ENCODE data around the gene AK9. TPM values are rescaled to one million over a fixed set of nuclear protein-coding genes. Genes with fewer than 3 reads are reported as not detected.

Gene AK9
- total and polyA plus RNA-seq, 2 of the 4 experiments (the other 2 are of a cell fraction): 1.7 to 1.8 TPM

DNA sequence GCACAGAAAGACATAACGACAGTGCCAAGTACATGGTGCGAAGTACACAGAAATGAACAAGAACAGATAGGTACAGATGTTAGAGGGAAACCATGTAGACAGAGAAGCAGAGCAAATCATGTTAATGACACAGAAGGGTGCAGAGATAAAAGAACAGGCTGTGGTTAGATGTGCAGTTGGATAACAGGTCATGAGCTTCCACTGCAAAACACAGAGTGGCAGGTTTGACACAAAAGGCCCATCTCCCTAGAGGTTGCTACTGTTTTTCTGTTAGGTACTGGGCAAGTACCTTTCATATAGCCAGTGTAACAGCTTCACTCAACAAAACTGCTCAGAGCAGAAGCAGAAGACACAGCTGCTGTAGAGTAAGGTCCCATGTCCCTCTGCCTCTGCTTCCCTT is 84.6 kb downstream of the AK9 start:
- Histone ChIP-seq H3K56ac (ENCODE audit: extremely low read depth, insufficient read depth, low read length) (no peak overlapping the region), H4K20me1 (ENCODE audit: insufficient read depth, low read length) (no peaks in the 10 kb centered on the region), H2BK120ac (ENCODE audit: low read depth, low read length) (no peak overlapping the region), H3K23ac (ENCODE audit: low read depth, low read length) (no peak overlapping the region), H3K4me2 (ENCODE audit: low read depth, low read length) (no peak overlapping the region), H3K4me1 (ENCODE audit: control insufficient read depth, insufficient read depth, low read length) (no peaks in the 10 kb centered on the region), H2BK5ac (ENCODE audit: low read depth, low read length, poor library complexity, severe bottlenecking) (no peak overlapping the region), H2BK15ac (ENCODE audit: low read depth, low read length) (no peak overlapping the region), H3K9ac (ENCODE audit: low read depth, low read length) (no peak overlapping the region), H3K36me3 (ENCODE audit: control insufficient read depth, insufficient read depth, low read length) (no peaks in the 10 kb centered on the region), H3K27ac (ENCODE audit: insufficient read depth, low read length) (no peak overlapping the region), H3K4me3 (ENCODE audit: insufficient read depth, low read depth, low read length) (no peak overlapping the region), H3K9me3 (ENCODE audit: control insufficient read depth, insufficient read depth, low read length) (peaks cover under 1% of the 10 kb centered on the region; the same call in 1 of the 2 replicates), H3K4ac (ENCODE audit: low read depth, low read length) (no peak overlapping the region), H4K91ac (ENCODE audit: insufficient read depth, low read depth, low read length) (no peak overlapping the region), H3K14ac (replicated peaks; ENCODE audit: low read depth, low read length) (no peak overlapping the region), H3K27me3 (ENCODE audit: control insufficient read depth, insufficient read depth, low read length) (no peaks in the 10 kb centered on the region), H4K8ac (ENCODE audit: low read depth in 2 of 2, low read length in 2 of 2) (no peak overlapping the region), H2BK20ac (ENCODE audit: low read depth, low read length) (no peak overlapping the region), H2AK9ac (replicated peaks; ENCODE audit: low read depth, low read length, poor library complexity) (no peak overlapping the region), H3K79me1 (ENCODE audit: low read depth in 1 of 2, low read length in 2 of 2) (no peaks in the 10 kb centered on the region), H3K9me1 (ENCODE audit: insufficient read depth, low read length) (no peaks in the 10 kb centered on the region), H3K18ac (ENCODE audit: low read depth, low read length) (no peak overlapping the region), H2AFZ (replicated peaks; ENCODE audit: low read length, poor library complexity) (no peak overlapping the region), H4K5ac (ENCODE audit: low read depth, low read length) (no peak overlapping the region), H2AK5ac (ENCODE audit: low read depth, low read length) (no peak overlapping the region)
- intact Hi-C loops (cut with micrococcal nuclease) (no loop called here), in situ Hi-C loops (cut with MboI; ENCODE audit: low sequenced_read_pairs) (no loop called here), dilution Hi-C loops (cut with HindIII; ENCODE audit: low sequenced_read_pairs, unreplicated experiment) (no loop called here)
- WGBS, 2 experiments (ENCODE audit: extremely low coverage in 2 of 2, insufficient read length in 1 of 2): 88% methylated on average over 2 of the region's 2 CpGs; no CpG with 5 or more reads in 1 of the 2 experiments
- ChIA-PET CTCF (no interaction called here), POLR2A (ENCODE audit: unreplicated experiment) (no interaction called here)
- no peak for ATAC-seq (ENCODE audit: low read depth)
- no peak for DNase-seq
- no TSS peak for BruUV-seq (replicated peaks)
- TF ChIP-seq FOS (IDR thresholded peaks at IDR 0.05; ENCODE audit: low read depth, low read length): no peak
- TF ChIP-seq MAZ (IDR thresholded peaks at IDR 0.05; ENCODE audit: borderline replicate concordance, low read depth, low read length): no peak
- no peak for TF ChIP-seq MXI1 (IDR thresholded peaks at IDR 0.05; ENCODE audit: borderline replicate concordance, low read depth, low read length)
- TF ChIP-seq SMC3 (IDR thresholded peaks at IDR 0.05; ENCODE audit: low read depth, low read length): no peak
- no peak for TF ChIP-seq NFE2L2 (IDR thresholded peaks at IDR 0.05; ENCODE audit: low read depth, low read length)
- no peak for TF ChIP-seq RCOR1 (IDR thresholded peaks at IDR 0.05; ENCODE audit: insufficient replicate concordance, low read length)
- TF ChIP-seq CEBPB (IDR thresholded peaks at IDR 0.05; ENCODE audit: low read depth, low read length): no peak
- TF ChIP-seq, protein P1, sequence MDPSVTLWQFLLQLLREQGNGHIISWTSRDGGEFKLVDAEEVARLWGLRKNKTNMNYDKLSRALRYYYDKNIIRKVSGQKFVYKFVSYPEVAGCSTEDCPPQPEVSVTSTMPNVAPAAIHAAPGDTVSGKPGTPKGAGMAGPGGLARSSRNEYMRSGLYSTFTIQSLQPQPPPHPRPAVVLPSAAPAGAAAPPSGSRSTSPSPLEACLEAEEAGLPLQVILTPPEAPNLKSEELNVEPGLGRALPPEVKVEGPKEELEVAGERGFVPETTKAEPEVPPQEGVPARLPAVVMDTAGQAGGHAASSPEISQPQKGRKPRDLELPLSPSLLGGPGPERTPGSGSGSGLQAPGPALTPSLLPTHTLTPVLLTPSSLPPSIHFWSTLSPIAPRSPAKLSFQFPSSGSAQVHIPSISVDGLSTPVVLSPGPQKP (IDR thresholded peaks at IDR 0.05; ENCODE audit: borderline replicate concordance, low read depth, low read length): no peak
- no peak for TF ChIP-seq BHLHE40 (IDR thresholded peaks at IDR 0.05; ENCODE audit: low read depth, low read length)
- TF ChIP-seq MAFK (IDR thresholded peaks at IDR 0.05; ENCODE audit: low read depth, low read length): no peak
- TF ChIP-seq POLR2A (IDR thresholded peaks at IDR 0.05; ENCODE audit: low read depth, low read length): no peak
- TF ChIP-seq, protein P2, sequence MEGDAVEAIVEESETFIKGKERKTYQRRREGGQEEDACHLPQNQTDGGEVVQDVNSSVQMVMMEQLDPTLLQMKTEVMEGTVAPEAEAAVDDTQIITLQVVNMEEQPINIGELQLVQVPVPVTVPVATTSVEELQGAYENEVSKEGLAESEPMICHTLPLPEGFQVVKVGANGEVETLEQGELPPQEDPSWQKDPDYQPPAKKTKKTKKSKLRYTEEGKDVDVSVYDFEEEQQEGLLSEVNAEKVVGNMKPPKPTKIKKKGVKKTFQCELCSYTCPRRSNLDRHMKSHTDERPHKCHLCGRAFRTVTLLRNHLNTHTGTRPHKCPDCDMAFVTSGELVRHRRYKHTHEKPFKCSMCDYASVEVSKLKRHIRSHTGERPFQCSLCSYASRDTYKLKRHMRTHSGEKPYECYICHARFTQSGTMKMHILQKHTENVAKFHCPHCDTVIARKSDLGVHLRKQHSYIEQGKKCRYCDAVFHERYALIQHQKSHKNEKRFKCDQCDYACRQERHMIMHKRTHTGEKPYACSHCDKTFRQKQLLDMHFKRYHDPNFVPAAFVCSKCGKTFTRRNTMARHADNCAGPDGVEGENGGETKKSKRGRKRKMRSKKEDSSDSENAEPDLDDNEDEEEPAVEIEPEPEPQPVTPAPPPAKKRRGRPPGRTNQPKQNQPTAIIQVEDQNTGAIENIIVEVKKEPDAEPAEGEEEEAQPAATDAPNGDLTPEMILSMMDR (conservative IDR thresholded peaks at IDR 0.05; ENCODE audit: low read depth, low read length): no peak
- no peak for TF ChIP-seq CHD1 (IDR thresholded peaks at IDR 0.05; ENCODE audit: low read depth, low read length)
- TF ChIP-seq RAD21 (IDR thresholded peaks at IDR 0.05; ENCODE audit: low read length): no peak
